ENCODE measurements around the gene SYCP2.

Gene SYCP2

DNA sequence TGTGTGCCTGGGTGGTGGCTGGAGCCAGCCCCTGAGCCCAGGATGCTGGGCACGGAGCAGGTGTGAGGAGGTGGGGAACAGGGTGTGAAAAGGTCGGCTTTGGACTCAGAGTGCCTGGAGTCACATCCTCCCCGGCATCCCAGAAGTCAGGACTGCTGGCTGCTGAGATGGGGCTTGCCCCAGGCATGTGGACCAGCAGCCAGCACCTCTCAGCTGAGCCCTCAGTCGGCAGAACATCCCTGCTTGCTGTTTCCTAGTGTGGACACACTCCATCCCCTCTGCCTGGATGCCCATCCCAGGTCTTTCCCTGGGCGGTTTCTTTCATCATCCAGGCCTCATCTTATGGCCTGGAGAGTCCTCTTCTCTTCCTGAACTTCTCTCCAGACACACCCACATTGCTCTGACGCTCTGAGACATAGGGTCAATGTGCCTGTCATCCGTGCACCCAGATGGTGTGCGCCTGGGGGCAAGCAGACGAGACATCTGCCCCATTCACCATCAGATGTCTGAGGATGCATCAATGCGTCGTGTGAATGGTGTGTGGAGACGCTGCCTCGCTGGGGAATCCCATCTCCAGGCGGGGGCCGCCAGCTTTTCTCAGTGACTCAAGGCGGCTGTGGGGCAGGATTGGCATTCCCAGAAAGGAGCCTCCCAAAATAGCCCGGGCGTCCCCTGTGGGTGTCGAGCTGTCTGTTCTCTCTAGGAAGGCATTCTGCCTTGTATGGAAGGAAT, 104.2 kb downstream of the SYCP2 start:
- no peak for TF ChIP-seq GATA2 (IDR thresholded peaks at IDR 0.05; ENCODE audit: low read depth, low read length)
- no peak for TF ChIP-seq GATA3 (IDR thresholded peaks at IDR 0.05; ENCODE audit: low read depth, low read length)

DNA sequence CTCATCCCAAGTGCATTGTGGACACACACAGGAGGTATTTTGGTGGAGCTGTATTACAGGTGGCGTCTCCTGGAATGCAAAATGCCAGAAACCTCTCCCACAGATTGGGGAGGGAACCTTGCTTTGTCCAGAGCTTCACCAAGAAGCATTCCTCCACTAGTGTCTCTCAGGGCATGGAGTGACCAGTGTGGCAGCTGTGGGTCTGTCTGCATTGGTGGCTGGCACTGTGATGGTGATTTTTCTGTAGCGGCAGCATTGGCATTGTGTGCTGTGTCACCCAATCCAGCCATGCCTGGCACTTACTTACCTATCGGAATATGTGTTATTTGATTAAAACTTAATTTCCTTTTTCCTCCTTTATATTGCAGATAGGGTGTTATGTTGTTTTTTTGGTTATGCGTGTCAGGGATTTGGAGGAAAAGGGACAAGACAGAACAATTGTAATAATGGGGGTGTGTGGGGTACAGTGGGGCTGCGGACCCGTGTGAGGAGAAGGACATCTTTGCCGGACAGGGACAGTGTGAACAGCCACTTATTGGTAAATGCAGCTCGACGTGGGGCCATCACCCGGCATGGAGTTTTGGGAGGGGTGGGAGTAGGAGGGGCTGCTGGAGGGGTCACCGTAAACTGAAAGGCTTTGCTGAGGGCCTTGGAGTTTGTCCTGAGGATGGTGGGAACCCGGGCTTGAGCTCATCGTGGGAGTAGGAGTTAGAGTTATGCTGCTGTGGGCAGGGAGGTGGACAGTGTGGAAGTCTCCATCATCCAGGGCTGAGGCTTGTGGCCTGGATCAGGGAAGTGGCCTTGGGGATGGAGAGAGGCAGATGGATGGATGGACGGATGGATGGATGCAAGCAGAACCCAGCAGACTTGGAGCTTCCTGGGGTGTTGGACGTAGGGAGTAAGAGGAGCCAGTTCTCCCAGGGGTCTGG, 105.0 kb downstream of the SYCP2 start:
- TF ChIP-seq GATA3 (IDR thresholded peaks at IDR 0.05; ENCODE audit: low read depth, low read length) (no peak), GATA2 (IDR thresholded peaks at IDR 0.05; ENCODE audit: low read depth, low read length) (no peak)

DNA sequence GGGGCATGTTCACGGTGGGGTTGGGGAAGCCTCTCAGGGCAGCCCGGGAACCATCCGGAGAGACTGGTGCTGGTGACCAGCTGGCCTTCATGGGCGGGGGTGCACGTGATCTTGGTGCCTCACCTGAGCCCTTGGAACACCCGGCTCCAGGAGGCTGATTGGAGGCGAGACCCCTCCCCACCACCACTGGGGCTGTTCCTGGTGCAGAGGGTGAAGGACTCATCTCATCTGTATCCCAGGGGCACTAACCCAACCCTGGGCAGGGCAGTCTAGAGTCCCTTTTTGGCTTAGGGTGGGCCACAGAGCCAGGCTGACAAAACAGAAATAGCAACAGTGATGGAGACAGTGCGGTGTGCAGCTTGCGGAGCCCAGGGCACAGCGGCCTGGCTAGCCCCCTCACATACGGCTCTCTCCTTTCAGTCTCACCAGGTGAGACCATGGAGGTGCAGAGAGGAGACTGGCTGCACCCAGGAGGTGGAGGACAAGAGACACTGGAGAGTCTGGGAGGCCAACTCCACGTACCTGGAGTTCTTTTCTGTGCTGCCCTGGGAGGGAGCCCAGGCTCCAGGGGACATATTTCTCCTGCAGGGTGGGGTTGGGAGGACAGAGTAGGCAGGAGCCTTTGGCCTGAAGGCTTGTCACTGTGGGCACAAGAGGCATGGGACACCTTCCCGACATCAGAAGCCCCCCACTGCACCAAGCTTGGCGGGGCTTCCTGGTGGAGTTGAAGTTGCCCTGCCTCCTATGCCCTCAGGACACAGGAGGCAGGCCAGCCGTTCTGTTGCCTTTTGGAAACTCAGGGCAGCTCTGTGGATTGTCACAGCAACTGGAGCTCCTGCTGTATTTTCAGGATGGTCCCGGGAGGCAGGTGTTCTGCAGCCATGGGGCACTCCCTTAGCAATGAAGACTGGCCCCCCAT, 106.0 kb downstream of the SYCP2 start:
- no peak for TF ChIP-seq GATA3 (IDR thresholded peaks at IDR 0.05; ENCODE audit: low read depth, low read length)
- TF ChIP-seq GATA2 (IDR thresholded peaks at IDR 0.05; ENCODE audit: low read depth, low read length), result no peak

DNA sequence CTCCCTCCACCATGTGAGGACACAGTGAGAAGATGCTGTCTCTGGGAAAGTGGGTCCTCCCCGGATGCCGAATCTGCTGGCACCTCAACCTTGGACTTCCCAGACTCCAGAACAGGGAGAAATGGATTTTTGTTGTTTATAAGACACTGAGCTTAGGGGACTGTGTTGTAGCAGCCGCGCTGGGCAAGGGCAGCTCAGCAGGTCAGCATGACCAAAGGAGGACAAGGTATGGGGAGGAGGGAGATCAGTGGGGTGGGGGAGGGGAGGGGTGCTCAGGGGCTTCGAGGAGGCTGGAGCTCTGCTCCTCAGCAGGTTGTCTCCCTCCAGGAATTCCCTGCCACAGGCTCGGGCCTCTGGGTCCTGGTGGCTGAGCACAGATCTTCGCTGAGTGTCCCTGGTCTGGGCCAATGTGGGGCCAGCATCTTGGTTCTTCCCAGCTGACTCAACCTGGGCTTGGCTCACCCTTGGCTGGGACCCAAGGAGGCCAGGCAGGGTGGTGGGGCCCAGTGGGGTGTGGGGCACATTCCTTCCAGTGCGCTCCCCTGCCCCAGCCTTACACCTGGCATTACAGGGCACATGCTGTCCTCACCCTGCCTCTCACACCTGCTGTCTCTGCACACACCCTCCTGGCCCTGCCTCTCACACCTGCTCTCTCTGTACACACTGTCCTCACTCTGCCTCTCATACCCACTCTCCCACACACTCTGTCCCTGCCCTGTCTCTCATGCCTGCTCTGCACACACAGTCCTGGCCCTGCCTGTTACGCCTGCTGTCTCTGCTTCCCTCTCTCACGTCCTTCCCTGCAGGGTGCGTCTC, 107.3 kb downstream of the SYCP2 start:
- TF ChIP-seq GATA2 (IDR thresholded peaks at IDR 0.05; ENCODE audit: low read depth, low read length) (no peak), GATA3 (IDR thresholded peaks at IDR 0.05; ENCODE audit: low read depth, low read length) (no peak)

DNA sequence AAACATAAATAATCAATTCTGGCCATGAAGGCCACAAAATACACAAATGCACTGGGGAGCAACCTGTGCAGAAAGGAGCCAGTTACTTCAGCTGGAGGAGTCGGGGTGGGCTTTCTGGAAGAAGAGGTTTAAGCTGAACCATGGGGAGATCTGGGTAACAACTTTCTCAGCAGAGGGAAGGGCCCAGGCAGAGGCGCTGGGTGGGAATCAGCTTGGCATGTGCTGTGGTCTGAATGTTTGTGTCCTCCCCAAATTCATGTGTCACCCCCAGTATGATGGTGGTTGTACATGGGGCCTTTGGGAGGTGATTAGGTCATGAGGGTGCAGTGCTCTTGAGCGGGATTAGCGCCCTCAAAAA, 107.9 kb downstream of the SYCP2 start:
- TF ChIP-seq GATA2 (IDR thresholded peaks at IDR 0.05; ENCODE audit: low read depth, low read length), result no peak
- no peak for TF ChIP-seq GATA3 (IDR thresholded peaks at IDR 0.05; ENCODE audit: low read depth, low read length)

DNA sequence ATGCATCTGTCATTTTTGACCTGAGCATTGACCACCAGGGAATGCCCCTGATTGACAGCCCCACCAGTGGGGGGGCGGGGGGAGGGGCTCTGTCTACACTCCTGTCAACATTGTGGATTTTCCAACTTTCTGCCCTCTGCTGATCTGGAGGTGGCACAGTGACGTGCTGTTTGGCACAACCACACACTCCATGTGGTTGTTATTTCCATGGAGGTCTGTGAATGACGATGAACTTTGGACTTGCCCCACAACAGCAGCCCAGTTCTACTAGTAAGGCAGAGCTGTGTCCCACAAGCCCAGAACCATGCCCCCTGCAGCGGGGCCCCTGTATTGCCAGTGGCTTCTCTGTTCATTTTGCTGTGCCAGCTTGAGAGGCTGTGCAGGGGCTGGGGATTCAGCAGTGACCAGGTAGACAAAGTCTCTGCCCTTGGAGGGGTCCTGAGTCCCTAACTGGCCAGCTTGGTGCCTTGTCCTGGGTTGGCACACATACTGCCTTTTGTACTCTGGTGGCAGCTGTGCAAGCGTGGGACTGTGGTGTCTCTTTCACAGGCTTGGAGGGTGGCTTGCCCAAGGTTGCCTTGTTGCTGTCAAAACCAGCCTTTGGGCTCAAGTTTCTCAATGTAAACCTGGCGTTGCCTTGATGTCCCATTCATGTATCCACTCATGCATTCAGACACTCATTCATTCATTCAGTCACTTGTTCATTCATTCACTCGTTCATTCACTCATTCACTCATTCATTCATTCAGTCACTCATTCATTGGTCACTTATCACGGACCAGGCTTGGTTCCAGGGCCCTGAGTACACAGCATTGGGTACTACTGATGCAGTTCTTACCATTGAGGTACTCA, 108.5 kb downstream of the SYCP2 start:
- TF ChIP-seq GATA2 (IDR thresholded peaks at IDR 0.05; ENCODE audit: low read depth, low read length), result no peak
- no peak for TF ChIP-seq GATA3 (IDR thresholded peaks at IDR 0.05; ENCODE audit: low read depth, low read length)

DNA sequence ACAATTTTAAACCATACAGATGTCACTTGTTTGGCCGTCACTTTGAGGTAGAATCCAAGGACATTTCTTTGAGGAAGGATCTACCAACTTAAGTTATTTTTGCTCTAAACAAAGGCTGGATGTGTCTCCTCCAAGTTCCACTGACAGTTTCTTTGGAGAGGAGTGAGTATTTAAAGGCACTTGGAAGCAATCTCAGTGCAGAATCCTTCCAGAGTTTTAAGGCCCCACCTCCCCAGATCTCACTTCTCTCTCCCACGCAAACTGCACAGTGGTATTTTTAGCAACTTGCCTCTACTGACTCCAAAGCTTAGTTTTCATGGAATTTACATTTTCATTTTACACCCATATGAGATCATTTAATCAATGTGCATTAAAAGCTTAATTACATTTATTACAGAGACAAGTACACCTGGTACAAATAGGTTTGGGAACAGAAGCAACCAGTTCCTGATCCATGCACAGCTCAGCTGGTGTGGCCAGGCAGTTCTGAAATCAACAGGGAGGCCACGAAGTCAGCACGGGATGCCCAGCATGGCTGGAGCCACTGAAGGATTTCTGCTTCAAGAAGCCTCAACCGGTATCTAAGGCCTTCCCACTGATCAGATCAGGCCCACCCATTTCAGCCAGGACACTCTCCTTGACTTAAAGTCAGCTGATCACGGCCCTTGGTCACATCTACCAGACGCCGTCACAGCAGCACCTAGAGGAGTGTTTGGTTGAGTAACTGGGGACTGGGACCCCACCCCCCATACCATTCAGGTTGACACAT, 109.8 kb downstream of the SYCP2 start:
- TF ChIP-seq GATA2 (IDR thresholded peaks at IDR 0.05; ENCODE audit: low read depth, low read length) (no peak), GATA3 (IDR thresholded peaks at IDR 0.05; ENCODE audit: low read depth, low read length) (no peak)

DNA sequence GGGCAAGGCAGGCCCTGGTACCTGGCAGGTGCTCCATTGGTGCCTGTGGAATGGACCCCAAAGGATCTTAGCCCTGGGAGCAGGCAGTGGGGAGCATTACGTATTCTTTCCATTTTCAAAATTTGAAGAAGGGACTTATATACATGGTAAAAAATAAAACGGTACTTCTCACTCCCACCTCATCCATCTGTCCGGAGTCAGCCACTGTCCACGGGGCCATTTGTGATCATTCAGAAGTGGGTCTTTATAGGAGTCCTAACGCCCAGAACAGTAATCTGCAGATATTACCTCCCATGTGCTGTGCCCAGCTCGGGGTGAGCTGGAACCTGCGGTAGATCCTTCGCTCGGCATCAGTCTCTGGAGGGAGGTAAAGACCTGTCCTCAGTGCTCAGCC, 110.4 kb downstream of the SYCP2 start:
- TF ChIP-seq GATA2 (IDR thresholded peaks at IDR 0.05; ENCODE audit: low read depth, low read length), result no peak
- TF ChIP-seq GATA3 (IDR thresholded peaks at IDR 0.05; ENCODE audit: low read depth, low read length), result no peak

DNA sequence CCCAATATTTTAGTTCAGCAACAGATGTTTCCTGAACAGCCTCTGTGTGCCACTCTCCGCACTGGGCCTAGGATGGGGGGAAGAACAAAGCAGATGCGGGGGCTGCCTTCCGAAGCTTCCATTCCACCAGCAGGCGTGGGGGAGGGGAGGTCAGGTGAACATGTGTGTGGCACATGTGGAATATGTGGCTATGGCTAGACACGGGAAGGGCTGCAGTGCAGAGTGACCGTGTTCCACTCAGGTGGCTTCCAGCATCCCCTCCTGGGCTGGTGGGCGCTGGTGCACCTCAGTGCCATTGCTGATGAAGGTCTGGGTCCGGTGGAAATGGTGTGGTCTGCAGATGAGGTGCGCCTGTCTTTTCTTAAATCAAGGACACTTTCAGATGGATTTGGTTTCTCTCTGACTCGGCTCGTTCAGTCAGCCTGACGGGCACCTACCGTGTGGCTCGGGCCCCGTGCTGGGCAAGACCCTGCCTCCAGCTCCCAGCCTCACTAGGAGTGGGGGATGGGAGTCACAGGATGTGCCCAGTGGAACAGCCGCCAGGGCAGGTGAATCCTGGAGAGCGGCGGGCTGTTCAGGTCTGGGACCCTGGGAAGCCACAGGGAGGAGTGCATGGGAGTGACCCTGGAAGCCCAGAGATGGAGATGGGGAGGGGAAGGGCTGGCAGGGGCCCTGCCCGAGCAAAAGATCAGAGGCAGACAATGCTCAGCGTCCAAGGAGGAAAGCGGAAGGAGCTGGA, 111.0 kb downstream of the SYCP2 start:
- TF ChIP-seq GATA2 (IDR thresholded peaks at IDR 0.05; ENCODE audit: low read depth, low read length), result no peak
- TF ChIP-seq GATA3 (IDR thresholded peaks at IDR 0.05; ENCODE audit: low read depth, low read length), result no peak

DNA sequence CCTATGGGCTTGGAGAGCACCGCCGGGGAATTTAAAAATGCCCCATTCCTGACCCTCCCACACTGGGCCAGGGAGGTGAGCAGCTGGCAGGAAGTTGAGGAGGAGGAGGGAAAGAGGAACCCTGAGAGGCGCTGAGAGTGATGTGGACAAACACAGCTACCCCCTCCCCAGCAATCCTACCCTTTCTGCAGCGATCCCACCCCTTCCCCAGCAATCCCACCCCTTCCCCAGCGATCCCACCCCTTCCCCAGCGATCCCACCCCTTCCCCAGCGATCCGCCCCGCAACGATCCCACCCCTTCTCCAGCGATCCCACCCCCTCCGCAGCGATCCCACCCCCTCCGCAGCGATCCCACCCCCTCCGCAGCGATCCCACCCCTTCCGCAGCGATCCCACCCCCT, 111.6 kb downstream of the SYCP2 start:
- TF ChIP-seq GATA3 (IDR thresholded peaks at IDR 0.05; ENCODE audit: low read depth, low read length) (no peak), GATA2 (IDR thresholded peaks at IDR 0.05; ENCODE audit: low read depth, low read length) (no peak)

DNA sequence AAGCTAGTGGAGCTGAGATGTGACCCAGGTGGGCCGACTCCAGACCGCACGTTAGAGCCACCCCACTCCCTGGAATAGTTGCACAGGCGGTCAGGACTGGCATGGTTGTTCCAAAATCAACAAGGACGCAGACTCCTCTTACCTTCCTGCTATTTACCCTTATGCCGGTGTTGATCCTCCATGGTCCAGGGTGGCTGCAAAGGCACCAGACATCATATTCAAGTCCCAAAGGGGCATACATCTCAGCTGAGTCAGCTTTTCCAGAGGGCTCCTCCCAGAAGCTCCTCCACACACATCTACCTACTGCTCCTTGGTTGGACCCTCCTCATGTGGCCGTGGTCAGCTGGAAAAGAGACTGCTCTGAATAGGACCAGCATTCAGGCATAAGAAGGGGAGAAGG, 112.2 kb downstream of the SYCP2 start:
- no peak for TF ChIP-seq GATA3 (IDR thresholded peaks at IDR 0.05; ENCODE audit: low read depth, low read length)
